Astrocyte of the spinal cord (primary cell): ENCODE measurements around the gene SPINDOC.

Experiments used
- DNase-seq: peaks from one replicate; pipeline ENCODE4 v3.0.0; 2011; ENCODE audit warnings: low read depth, low spot score
- H3K4me3 ChIP-seq: 2 replicates; pipeline ENCODE4 v1.5.1; 2011; ENCODE audit warnings: low read depth, mild to moderate bottlenecking, low read length, moderate library complexity
- in situ Hi-C: cut with HindIII; loops from 2 replicates; pipeline ENCODE4 v1.10.0; 2017; ENCODE audit warnings: low sequenced_read_pairs
- TF ChIP-seq, protein P1 (sequence below): IDR thresholded peaks from 2 replicates; pipeline ENCODE4 v1.5.1; 2012; ENCODE audit warnings: low read depth, mild to moderate bottlenecking, low read length, inconsistent platforms

Gene SPINDOC

DNA sequence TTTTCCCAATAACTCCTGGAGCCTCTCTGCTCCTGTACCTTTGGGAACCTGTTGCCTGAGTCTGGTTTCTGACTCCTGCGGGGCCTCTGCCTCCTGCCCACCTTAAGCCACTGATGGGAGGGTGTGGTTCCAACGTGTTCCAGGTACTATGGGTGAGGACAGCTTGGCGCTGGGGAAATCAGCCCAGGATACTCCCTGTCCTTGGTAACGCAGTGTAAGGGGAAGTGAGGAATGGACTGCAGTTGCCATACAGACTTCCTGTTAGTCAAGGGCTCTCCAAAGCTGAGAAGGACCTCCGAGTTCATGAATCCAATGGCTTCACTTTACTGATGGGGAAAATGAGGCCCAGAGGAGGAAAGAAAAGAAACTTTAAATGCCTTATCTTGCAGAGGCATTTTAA lies 24.5 kb downstream of the SPINDOC start:
- TF ChIP-seq, protein P1, sequence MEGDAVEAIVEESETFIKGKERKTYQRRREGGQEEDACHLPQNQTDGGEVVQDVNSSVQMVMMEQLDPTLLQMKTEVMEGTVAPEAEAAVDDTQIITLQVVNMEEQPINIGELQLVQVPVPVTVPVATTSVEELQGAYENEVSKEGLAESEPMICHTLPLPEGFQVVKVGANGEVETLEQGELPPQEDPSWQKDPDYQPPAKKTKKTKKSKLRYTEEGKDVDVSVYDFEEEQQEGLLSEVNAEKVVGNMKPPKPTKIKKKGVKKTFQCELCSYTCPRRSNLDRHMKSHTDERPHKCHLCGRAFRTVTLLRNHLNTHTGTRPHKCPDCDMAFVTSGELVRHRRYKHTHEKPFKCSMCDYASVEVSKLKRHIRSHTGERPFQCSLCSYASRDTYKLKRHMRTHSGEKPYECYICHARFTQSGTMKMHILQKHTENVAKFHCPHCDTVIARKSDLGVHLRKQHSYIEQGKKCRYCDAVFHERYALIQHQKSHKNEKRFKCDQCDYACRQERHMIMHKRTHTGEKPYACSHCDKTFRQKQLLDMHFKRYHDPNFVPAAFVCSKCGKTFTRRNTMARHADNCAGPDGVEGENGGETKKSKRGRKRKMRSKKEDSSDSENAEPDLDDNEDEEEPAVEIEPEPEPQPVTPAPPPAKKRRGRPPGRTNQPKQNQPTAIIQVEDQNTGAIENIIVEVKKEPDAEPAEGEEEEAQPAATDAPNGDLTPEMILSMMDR: no peak
- H3K4me3 ChIP-seq: no peak overlapping the region
- no peak for DNase-seq
- in situ Hi-C loops: loop anchor here (10.0 kb wide), 1 partner anchor 57 kb away; no protein-coding TSS in a partner anchor

DNA sequence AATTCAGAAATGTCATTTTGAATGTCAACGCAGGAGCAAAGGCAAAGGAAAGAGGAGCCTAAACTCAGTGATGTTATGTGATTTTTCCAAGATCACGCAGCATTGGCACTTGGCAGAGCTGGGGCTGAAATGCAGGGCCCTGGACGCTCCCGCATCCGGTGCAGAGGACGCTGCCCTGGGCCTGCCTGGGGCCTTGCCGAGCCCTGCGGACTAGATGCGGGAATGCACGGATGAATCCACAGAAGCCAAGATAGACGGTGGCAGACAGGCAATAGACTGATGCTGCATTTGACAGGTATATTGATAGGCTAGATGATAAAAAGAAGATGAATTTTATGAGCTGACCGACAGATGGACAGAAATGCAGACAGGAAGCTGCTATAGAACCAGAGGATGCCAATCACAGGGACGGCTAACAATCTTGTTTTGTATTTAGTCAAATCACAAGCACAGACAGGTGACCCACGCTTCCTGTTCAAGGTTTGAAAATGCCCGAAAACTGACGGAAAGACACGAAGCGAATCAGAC lies 25.0 kb downstream of the SPINDOC start:
- in situ Hi-C loops: loop anchor here (10.0 kb wide), 1 partner anchor 57 kb away; no protein-coding TSS in a partner anchor
- no peak for DNase-seq
- TF ChIP-seq, protein P1: no peak
- peak overlapping the region; percentile 37 for H3K4me3 ChIP-seq

DNA sequence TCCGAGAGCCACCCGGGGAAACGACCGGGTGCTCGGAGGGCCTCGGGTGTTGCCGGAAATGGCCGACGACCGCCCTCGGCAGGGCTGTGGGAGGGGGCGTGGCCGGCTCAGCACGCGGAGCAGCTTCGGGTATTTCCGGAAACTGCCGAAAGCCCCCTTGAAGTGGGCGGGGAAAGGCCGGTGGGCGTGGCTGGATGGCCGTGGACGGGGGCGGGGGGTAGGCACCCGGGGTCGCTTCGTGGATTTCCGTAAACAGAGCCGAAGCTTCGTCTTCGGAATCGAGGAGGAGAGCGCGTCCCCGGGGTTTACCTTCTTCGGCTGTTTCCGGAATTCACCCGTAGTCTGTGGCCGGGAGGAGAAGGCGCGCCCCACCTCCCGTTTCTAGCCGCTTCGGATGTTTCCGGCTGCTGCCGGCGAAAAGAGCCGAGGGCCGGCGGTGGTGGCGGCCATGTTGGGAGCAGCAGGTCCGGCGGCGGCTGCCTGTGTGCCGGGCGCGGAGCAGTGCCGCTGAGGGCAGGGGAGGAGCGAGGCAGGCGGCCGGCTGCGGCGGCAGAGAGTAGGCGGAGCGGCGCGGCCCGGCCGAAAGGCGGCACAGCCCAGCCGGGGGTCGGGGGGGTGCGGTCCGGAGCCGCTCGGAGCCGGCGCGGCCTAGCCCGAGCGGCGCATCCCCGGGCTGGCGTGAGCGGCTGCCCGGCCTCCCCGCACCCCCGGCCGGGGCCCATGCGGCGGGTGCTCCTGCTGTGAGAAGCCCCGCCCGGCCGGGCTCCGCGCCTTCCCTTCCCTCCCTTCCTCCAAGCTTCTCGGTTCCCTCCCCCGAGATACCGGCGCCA lies 25.6 kb downstream of the SPINDOC start, which contains the start of gene MARK2:
TSS of gene MARK2 (plus strand) at position 433 of the 830 bp plus-strand sequence. CDS start at position 830, 397 bp downstream.
- DNase-seq: peak; percentile 99
- TF ChIP-seq, protein P1: no peak
- H3K4me3 ChIP-seq: peak within 1 kb of the TSS; percentile 91
- in situ Hi-C loops: loop anchor here (10.0 kb wide), 1 partner anchor 56 kb away; no protein-coding TSS in a partner anchor

DNA sequence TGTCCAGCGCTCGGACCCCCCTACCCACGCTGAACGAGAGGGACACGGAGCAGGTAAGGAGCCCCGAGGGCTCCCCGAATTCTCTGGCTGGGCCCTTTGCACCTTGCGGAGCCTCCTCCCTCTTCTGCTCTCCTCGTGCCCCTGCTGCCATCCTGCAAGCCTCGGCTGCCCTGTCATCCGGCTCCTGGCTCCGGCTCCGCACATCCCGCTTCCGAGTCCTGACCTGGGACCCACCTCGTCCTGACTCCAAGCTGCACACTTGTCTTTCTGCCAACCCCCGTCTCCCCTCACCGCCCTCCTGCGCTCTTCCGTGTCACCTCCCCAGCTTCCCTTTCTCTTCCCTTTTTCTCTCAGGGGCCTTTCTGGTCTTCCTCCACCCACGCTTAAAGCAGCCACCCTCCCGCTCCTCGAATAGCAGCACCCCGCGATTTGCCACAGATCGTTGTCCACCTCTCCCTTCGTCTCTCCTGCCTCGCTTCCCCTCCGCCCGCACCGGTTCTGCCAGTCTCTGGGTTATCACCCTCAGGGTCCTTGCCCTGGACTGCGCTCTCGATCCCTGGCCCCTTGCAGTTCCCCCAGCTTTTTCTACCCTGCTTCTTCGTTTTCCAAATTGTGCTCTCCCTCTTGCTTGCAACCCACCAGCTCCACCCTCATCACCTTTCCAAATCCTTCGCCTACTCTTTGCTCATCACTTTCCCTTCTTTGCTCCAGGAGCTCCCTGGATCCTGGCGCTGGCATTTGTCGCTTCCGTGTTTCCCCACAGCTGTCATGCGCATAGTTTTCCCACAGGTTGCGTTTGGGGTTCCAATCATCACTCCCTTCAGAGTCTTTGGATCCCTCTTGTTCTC lies 26.5 kb downstream of the SPINDOC start:
- DNase-seq: no peak
- H3K4me3 ChIP-seq: peak overlapping the region; percentile 91
- TF ChIP-seq, protein P1: no peak
- in situ Hi-C loops: loop anchor here (10.0 kb wide), 1 partner anchor 55 kb away; no protein-coding TSS in a partner anchor

DNA sequence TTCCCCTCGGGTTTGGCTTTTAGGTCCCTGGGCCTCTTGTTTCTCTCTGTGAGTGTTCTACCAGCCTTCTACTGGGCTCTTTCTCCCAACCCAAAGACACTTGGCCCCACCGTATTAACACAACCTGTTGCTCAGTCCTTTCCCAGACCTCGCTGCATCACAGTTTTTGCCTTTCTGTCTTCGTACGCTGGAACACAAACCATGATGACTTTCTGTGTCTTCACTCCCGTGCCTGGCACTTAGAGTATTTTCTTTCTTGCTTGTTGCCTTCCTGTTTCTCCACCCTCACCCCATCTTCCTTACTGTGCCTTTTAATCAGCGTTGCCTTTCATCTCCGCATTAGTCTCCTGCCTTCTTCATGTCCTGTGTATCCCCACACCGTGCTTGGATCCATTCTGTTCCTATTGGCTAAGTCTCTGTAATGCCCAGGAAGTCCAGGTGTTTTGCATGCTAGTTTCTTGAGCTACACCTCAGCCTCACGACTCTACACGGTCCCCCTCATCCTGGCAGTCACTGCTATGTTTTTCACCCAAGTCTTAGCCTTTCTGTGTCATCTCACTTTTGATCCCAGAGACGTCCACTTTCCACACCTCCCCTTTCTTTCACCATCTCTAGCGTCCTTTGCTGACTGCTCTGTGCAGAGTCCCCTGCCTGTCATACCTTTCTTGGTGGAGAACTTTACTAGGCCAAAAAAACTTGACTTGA lies 27.3 kb downstream of the SPINDOC start:
- peak; percentile 3 for DNase-seq
- in situ Hi-C loops: no loop called here
- TF ChIP-seq, protein P1: no peak
- H3K4me3 ChIP-seq: peak overlapping the region; percentile 91
